Placental pericyte (primary cell): ENCODE results near the gene OR5K3. TPM values are rescaled to one million over a fixed set of nuclear protein-coding genes. Genes with fewer than 3 reads are reported as not detected.

Experiments used
- total RNA-seq: library from RNA; depleted of rRNA; stranded (reverse); fragments of >200 nt; gene quantifications from 2 replicates; pipeline ENCODE4 v1.2.3, GENCODE V29; 2012

The OR5K3 gene
- total RNA-seq, result not detected in 2 replicates

GRCh38 chr3:98390366-98390765, at the start of gene OR5K3:
Gene OR5K3 (plus strand): TSS chr3:98390666. CDS start chr3:98390666, 0 bp downstream.

GRCh38 chr3:98353554-98353953, 36.9 kb upstream of the OR5K3 start, which contains the start of gene OR5K4:
Gene OR5K4 (plus strand): TSS chr3:98353854. CDS start chr3:98353854, 0 bp downstream.

Other genes starting within 250 kb of the OR5K3 start
- gene OR5H14, start 243.2 kb upstream of the OR5K3 start, total RNA-seq, result not detected in 2 replicates
- gene OR5H15, start 224.0 kb upstream of the OR5K3 start, total RNA-seq, result not detected in 2 replicates
- gene OR5H6, start 126.4 kb upstream of the OR5K3 start, total RNA-seq, result not detected in 2 replicates
- not detected in 2 replicates for gene OR5H2, start 108.2 kb upstream of the OR5K3 start, total RNA-seq
- gene OR5K4, start 36.8 kb upstream of the OR5K3 start, total RNA-seq, result not detected in 2 replicates
- gene OR5K1, start 72.5 kb downstream of the OR5K3 start, total RNA-seq, result not detected in 2 replicates
- not detected in 2 replicates for gene OR5K2, start 107.0 kb downstream of the OR5K3 start, total RNA-seq
- 142 and 235 TPM in 2 replicates for gene CLDND1, start 132.2 kb downstream of the OR5K3 start, total RNA-seq
- not detected in 2 replicates for gene GPR15, start 141.3 kb downstream of the OR5K3 start, total RNA-seq
- gene CPOX, start 202.9 kb downstream of the OR5K3 start, total RNA-seq, result 18.2 and 50.8 TPM in 2 replicates